Gastroesophageal sphincter (tissue), 4 donors: ENCODE measurements around the gene EIF3B. TPM values are rescaled to one million over a fixed set of nuclear protein-coding genes. Genes with fewer than 3 reads are reported as not detected.
"Not testable (repeated sequence)": the region's sequence is repeated elsewhere in the genome, so short reads cannot be mapped to it uniquely, and the experiment has no call there.

ENCODE experiments used
- ATAC-seq: fragments of 150-250 bp; one replicate; pipeline ENCODE4 v1.9.1; 2016; ENCODE audit warnings: mild to moderate bottlenecking, moderate library complexity
- H3K27ac ChIP-seq, 4 donors: fragments of 200-600 bp; sonication (generic) in 3 of 4; 1 replicate in 3 of 4; 2 replicates in 1 of 4; pipeline ENCODE4 v1.5.1; 2016 to 2019
- H3K27me3 ChIP-seq: fragments of 200-600 bp; sonication (generic); one replicate; pipeline ENCODE4 v1.5.1; 2019
- H3K36me3 ChIP-seq, 2 donors: fragments of 200-600 bp; sonication (generic); one replicate each; pipeline ENCODE4 v1.5.1; 2019; ENCODE audit warnings: control low read depth in 1 of 2
- H3K4me1 ChIP-seq, 3 donors: fragments of 200-600 bp; sonication (generic); 1 replicate in 2 of 3; 2 replicates in 1 of 3; pipeline ENCODE4 v1.5.1; 2016 to 2019; ENCODE audit warnings: control low read depth in 2 of 3
- H3K4me3 ChIP-seq, 2 donors: fragments of 200-600 bp; sonication (generic); one replicate each; pipeline ENCODE4 v1.5.1; 2019; ENCODE audit warnings: mild to moderate bottlenecking in 1 of 2, moderate library complexity in 1 of 2
- H3K9me3 ChIP-seq, 3 donors: fragments of 200-600 bp; sonication (generic); one replicate each; pipeline ENCODE4 v1.5.1; 2017 to 2019; ENCODE audit warnings: control low read depth in 2 of 3
- EP300 ChIP-seq: sonication (generic); formaldehyde crosslinking; IDR thresholded peaks from one replicate; pipeline ENCODE4 v1.6.1; 2017; ENCODE audit warnings: antibody characterized with exemption, mild to moderate bottlenecking
- POLR2A ChIP-seq, 2 donors: fragments of 450-650 bp; IDR thresholded peaks; one replicate each; pipeline ENCODE4 v1.6.1; 2017; ENCODE audit warnings: antibody characterized with exemption in 2 of 2, mild to moderate bottlenecking in 2 of 2, moderate library complexity in 1 of 2
- POLR2AphosphoS5 ChIP-seq: sonication (generic); formaldehyde crosslinking; IDR thresholded peaks from one replicate; pipeline ENCODE4 v1.6.1; 2017; ENCODE audit warnings: antibody characterized with exemption
- WGBS, 2 donors: methylation state at CpG; one replicate each; pipeline ENCODE4 v1.1.5; 2018; ENCODE audit warnings: low coverage in 1 of 2; 5-methylcytosine and 5-hydroxymethylcytosine counted together
- total RNA-seq, 4 donors: library from RNA; depleted of rRNA; stranded (reverse); fragments of >200 nt; gene quantifications; one replicate each; pipeline ENCODE4 v1.1.0, GENCODE V29; 2016
- TF ChIP-seq, protein P1 (sequence below), 4 experiments: fragments of 200-600 bp in 2 of 4; fragments of 450-650 bp in 2 of 4; sonication (generic) in 1 of 4; IDR thresholded peaks; one replicate each; pipeline ENCODE4 v1.5.1; 2017 to 2019; ENCODE audit warnings: antibody characterized with exemption in 4 of 4, mild to moderate bottlenecking in 2 of 4, moderate library complexity in 2 of 4

EIF3B gene
- total RNA-seq, 4 donors from 2014 or later = 126 to 147 (median 137) TPM

DNA sequence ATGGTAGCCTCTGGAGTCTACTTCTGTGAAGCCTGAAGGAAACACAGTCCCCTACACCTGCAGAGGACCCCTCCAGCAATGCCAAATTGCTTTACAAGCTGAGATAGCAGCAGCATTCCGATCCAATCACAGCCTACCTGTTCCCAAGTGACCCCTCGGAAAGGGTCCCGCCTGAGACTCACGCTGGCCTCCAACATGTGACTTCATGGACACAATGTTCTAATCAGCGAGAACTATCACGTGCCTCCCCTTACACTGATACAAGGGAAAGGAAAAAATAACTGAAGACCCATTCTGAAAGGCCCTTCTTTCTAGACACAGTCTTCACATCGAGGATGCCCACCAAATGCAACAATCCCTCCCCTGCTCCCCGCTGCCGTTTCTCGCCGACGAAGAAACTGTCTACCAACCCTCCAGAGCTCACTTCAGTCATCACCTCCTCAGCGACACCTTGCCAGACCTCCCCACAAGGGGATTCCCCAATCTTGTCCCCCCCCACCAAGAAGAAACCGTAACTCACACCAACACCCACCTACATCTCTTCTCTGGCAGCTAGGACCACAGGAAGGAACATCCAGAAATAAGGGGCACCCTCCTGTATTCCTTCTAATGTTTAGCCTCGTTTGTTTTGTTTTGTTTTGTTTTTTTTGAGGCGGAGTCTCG lies 42.2 kb upstream of the EIF3B start:
- Histone ChIP-seq H3K4me3 (no peak overlapping the region), H3K36me3 (peaks cover 0 to 13% of the 10 kb centered on the region in 2 donors), H3K4me1 (peaks cover 0 to 20% (median 0%) of the 10 kb centered on the region in 3 donors), H3K9me3 (no peaks in the 10 kb centered on the region), H3K27me3 (no peaks in the 10 kb centered on the region), H3K27ac (no peak overlapping the region)
- TF ChIP-seq, protein P1, sequence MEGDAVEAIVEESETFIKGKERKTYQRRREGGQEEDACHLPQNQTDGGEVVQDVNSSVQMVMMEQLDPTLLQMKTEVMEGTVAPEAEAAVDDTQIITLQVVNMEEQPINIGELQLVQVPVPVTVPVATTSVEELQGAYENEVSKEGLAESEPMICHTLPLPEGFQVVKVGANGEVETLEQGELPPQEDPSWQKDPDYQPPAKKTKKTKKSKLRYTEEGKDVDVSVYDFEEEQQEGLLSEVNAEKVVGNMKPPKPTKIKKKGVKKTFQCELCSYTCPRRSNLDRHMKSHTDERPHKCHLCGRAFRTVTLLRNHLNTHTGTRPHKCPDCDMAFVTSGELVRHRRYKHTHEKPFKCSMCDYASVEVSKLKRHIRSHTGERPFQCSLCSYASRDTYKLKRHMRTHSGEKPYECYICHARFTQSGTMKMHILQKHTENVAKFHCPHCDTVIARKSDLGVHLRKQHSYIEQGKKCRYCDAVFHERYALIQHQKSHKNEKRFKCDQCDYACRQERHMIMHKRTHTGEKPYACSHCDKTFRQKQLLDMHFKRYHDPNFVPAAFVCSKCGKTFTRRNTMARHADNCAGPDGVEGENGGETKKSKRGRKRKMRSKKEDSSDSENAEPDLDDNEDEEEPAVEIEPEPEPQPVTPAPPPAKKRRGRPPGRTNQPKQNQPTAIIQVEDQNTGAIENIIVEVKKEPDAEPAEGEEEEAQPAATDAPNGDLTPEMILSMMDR (IDR thresholded peaks at IDR 0.05) = no peak
- no peak for TF ChIP-seq POLR2A (IDR thresholded peaks at IDR 0.05)
- no peak for TF ChIP-seq POLR2AphosphoS5
- no peak for TF ChIP-seq EP300
- ATAC-seq = no peak
- 86 to 87% methylated on average over 16 to 17 of the region's 17 CpGs for WGBS, 2 donors

DNA sequence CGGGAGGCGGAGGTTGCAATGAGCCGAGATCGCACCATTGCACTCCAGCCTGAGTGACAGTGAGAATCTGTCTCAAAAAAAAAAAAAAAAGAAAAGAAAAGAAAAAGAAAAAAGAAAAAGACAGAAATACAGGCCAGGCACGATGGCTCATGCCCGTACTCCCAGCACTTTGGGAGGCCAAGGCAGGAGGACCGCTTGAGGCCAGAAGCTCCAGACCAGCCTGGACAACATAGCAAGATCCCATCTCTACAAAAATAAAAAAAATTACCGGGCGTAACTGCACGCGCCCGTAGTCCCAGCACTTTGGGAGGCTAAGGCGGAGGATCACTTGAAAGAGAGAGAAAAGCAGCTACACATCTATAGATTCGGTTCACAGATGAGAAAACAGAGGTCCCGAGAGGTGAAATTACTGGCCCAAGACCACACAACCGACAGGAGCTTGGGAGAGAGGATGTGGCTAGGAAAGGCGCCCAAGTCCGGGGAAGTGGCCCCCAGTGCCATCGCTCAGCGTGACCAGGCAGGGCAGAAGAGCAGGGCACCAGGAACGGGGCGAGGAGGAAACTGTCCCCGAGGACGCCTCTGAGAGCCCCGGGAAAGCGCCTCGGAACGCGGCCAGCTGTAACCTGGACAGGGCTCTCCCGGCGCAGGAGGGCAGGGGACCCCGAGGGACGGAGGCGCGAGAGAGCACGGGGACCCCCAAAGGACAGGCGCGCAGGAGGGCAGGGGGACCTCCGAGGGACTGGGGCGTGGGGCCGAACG lies 41.0 kb upstream of the EIF3B start:
- Histone ChIP-seq H3K4me1 (peaks cover 0 to 20% (median 0%) of the 10 kb centered on the region in 3 donors), H3K4me3 (peak overlapping the region; percentile 86 to 95), H3K27ac (peak overlapping the region; percentile 30 to 86 (median 68)), H3K27me3 (no peaks in the 10 kb centered on the region), H3K36me3 (peaks cover 0 to 12% of the 10 kb centered on the region in 2 donors), H3K9me3 (no peaks in the 10 kb centered on the region)
- 27 to 52% methylated on average over 16 to 33 of the region's 42 CpGs for WGBS, 2 donors
- TF ChIP-seq EP300 = no peak
- TF ChIP-seq, protein P1 (IDR thresholded peaks at IDR 0.05) = no peak
- no peak for TF ChIP-seq POLR2A (IDR thresholded peaks at IDR 0.05)
- TF ChIP-seq POLR2AphosphoS5 = no peak
- ATAC-seq = peak; percentile 26

DNA sequence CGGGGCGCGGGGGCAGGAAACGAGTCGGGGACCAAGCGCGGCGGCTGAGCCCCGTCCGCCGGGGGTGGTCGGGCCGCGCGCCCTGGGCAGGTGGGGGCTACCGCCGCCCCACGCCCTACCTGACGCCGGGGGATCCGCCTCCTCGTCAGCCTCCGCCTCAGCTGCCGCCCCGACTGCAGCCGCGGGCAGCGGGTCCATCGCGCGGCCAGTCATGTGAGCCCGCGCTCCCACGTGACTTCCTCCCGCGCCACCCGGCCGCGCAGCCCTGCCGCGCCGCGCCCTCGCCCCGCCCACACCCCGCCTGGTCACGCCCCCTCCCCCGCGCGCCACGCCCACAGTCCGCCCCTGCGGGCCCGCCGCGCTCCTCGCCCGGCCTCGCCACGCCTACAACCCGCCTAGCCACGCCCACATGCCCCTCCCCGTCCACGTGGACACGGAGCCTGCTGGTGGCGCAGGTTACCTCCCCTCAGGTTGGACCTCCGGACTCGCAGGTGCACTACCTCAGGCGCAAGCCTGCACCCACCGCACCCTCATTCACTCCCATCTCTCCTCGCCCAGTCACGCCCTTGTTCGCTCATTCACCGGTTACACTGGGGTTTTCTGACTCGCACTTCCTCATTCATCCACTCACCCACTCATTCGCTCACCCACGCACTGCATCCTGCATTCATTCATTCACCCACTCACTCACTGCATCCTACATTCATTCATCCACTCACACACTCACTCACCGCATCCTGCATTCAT lies 40.2 kb upstream of the EIF3B start, which contains the start of gene SNX8:
Gene SNX8, minus strand, starts transcription at position 233 of the 747 bp plus-strand sequence. Its CDS starts 20 bp downstream, at position 213.
- Histone ChIP-seq H3K27me3 (no peaks in the 10 kb centered on the region), H3K27ac (peak within 1 kb of the TSS; percentile 30 to 86 (median 68)), H3K9me3 (no peaks in the 10 kb centered on the region), H3K36me3 (peaks cover 0 to 4% of the 10 kb centered on the region in 2 donors), H3K4me3 (peak within 1 kb of the TSS; percentile 86 to 95), H3K4me1 (peaks cover 0 to 20% (median 0%) of the 10 kb centered on the region in 3 donors)
- WGBS, 2 donors = 2 to 13% methylated on average over 8 to 25 of the region's 78 CpGs
- ATAC-seq = peak; percentile 96
- TF ChIP-seq POLR2AphosphoS5 (peak; percentile 18), EP300 (no peak), POLR2A (IDR thresholded peaks at IDR 0.05) (peak; percentile 51 to 58)
- TF ChIP-seq, protein P1 (IDR thresholded peaks at IDR 0.05) = no peak

DNA sequence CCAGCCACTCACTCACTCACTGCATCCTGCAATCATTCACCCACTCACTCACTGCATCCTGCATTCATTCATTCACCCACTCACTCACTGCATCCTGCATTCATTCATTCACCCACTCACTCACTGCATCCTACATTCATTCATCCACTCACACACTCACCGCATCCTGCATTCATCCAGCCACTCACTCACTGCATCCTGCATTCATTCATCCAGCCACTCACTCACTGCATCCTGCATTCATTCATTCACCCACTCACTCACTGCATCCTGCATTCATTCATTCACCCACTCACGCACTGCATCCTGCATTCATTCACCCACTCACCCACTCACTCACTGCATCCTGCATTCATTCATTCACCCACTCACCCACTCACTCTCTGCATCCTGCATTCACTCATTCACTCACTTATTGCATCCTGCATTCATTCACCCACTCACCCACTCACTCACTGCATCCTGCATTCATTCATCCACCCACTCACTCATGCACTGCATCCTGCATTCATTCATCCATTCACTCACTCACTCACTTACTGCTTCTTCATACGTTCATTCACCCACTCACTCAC lies 39.6 kb upstream of the EIF3B start:
- H3K9me3 ChIP-seq, H3K36me3 ChIP-seq, H3K27me3 ChIP-seq, H3K27ac ChIP-seq, ATAC-seq: not testable (repeated sequence)
- Histone ChIP-seq H3K4me1 (peaks cover 0 to 20% (median 0%) of the 10 kb centered on the region in 3 donors), H3K4me3 (peak overlapping the region in 1 of 2 donors; percentile 95)
- 73 to 75% methylated on average over 3 of the region's 3 CpGs for WGBS, 2 donors

DNA sequence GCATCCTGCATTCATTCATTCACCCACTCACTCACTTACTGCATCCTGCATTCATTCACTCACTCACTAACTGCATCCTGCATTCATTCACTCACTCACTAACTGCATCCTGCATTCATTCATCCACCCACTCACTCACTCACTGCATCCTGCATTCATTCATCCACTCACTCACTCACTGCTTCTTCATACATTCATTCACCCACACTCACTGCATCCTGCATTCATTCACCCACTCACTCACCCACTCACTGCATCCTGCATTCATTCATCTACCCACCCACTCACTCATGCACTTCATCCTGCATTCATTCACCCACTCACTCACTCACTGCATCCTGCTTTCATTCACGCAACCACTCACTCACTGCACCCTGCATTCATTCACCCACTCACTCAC lies 38.8 kb upstream of the EIF3B start:
- Histone ChIP-seq H3K27ac (no peak overlapping the region), H3K4me1 (peaks cover 0 to 20% (median 0%) of the 10 kb centered on the region in 3 donors), H3K9me3 (no peaks in the 10 kb centered on the region), H3K27me3 (no peaks in the 10 kb centered on the region), H3K36me3 (no peaks in the 10 kb centered on the region), H3K4me3 (no peak overlapping the region)
- no peak for ATAC-seq
- TF ChIP-seq POLR2AphosphoS5 (no peak), EP300 (no peak), POLR2A (IDR thresholded peaks at IDR 0.05) (no peak)
- TF ChIP-seq, protein P1 (IDR thresholded peaks at IDR 0.05) = no peak
- 75 to 89% methylated on average over 1 of the region's 1 CpG for WGBS, 2 donors
